Transverse colon (tissue), 4 donors: Measurements from ENCODE around the gene PKNOX1.
"Not testable (repeated sequence)": the region's sequence is repeated elsewhere in the genome, so short reads cannot be mapped to it uniquely, and the experiment has no call there.

Experiments
- CTCF ChIP-seq, 5 experiments: fragments of 200-600 bp in 3 of 5; fragments of 450-650 bp in 2 of 5; sonication (generic) in 3 of 5; IDR thresholded peaks; 1 replicate in 2 of 5; 2 replicates in 3 of 5; pipeline ENCODE4 v1.5.1; 2016 to 2017; ENCODE audit warnings: antibody characterized with exemption in 5 of 5, inconsistent platforms in 3 of 5, mild to moderate bottlenecking in 2 of 5, moderate library complexity in 1 of 5
- EP300 ChIP-seq: sonication (generic); formaldehyde crosslinking; IDR thresholded peaks from one replicate; pipeline ENCODE4 v1.6.1; 2017; ENCODE audit warnings: antibody characterized with exemption, low read depth
- POLR2A ChIP-seq: fragments of 450-650 bp; IDR thresholded peaks from one replicate; pipeline ENCODE4 v1.6.1; 2016; ENCODE audit warnings: antibody characterized with exemption, mild to moderate bottlenecking, moderate library complexity
- POLR2AphosphoS5 ChIP-seq, 3 donors: sonication (generic); formaldehyde crosslinking; IDR thresholded peaks; one replicate each; pipeline ENCODE4 v1.6.1; 2016; ENCODE audit warnings: antibody characterized with exemption in 3 of 3

GRCh38 chr21:42932378-42933136 is 41.8 kb upstream of the PKNOX1 start:
- not testable (repeated sequence) for TF ChIP-seq CTCF (IDR thresholded peaks at IDR 0.05); POLR2A; POLR2AphosphoS5 (IDR thresholded peaks at IDR 0.05); EP300
